PC-3 (cell line): ENCODE results near the gene MYO16. TPM values are rescaled to one million over a fixed set of nuclear protein-coding genes. Genes with fewer than 3 reads are reported as not detected.

ENCODE experiments used
- ATAC-seq: fragments of 200-7000 bp; cut with Tn5 transposase; 2 replicates; pipeline ENCODE4 v1.9.1; 2020; ENCODE audit warnings: mild to moderate bottlenecking, moderate library complexity
- BruUV-seq: library from RNA; stranded (reverse); fragments of 400-500 nt; replicated peaks from 2 replicates; lab custom pipeline; 2021; lab: Mats Ljungman, UMichigan
- CTCF ChIA-PET: fragments of 300-600 bp; sonication (Branson Sonifier 250); formaldehyde crosslinking; loops from one replicate; lab custom pipeline; 2022; ENCODE audit warnings: antibody characterized with exemption; lab: Charles Lee
- POLR2A ChIA-PET: fragments of 300-600 bp; sonication (Branson Sonifier 250); formaldehyde crosslinking; loops from one replicate; lab custom pipeline; 2022; ENCODE audit warnings: antibody characterized with exemption; ENCODE audit not compliant: unreplicated experiment; lab: Charles Lee
- DNase-seq: peaks from one replicate; pipeline ENCODE4 v3.0.0-alpha.2; 2015
- H2AFZ ChIP-seq: fragments of 300-600 bp; sonication (generic); 2 replicates; pipeline ENCODE4 v1.6.0; 2016; ENCODE audit warnings: antibody characterized with exemption, low read length
- H3F3A ChIP-seq: fragments of 300-600 bp; sonication (generic); one replicate; pipeline ENCODE4 v1.6.0; 2017; ENCODE audit warnings: antibody characterized with exemption, low read length, control low read depth, mild to moderate bottlenecking; ENCODE audit not compliant: unreplicated experiment
- H3K27ac ChIP-seq: fragments of 300-600 bp; sonication (generic); 2 replicates; pipeline ENCODE4 v1.5.1; 2016; ENCODE audit warnings: mild to moderate bottlenecking, low read length
- H3K27me3 ChIP-seq: fragments of 300-600 bp; sonication (generic); 2 replicates; pipeline ENCODE4 v1.6.1; 2016; ENCODE audit warnings: low read length, mixed read lengths
- H3K36me3 ChIP-seq: fragments of 300-600 bp; sonication (generic); 2 replicates; pipeline ENCODE4 v1.6.1; 2016; ENCODE audit warnings: low read depth, mixed run types, low read length, mixed read lengths
- H3K4me1 ChIP-seq: fragments of 300-600 bp; sonication (generic); 2 replicates; pipeline ENCODE4 v1.5.1; 2016; ENCODE audit warnings: low read length; ENCODE audit not compliant: insufficient read depth
- H3K4me2 ChIP-seq: fragments of 300-600 bp; sonication (generic); 2 replicates; pipeline ENCODE4 v1.6.0; 2016; ENCODE audit warnings: low read length
- H3K4me3 ChIP-seq: fragments of 300-600 bp; sonication (generic); 2 replicates; pipeline ENCODE4 v1.5.1; 2016; ENCODE audit warnings: mild to moderate bottlenecking, low read length, mixed read lengths
- H3K79me2 ChIP-seq: fragments of 300-600 bp; sonication (generic); 2 replicates; pipeline ENCODE4 v1.6.1; 2017; ENCODE audit warnings: low read length, mixed read lengths
- H3K9ac ChIP-seq: fragments of 300-600 bp; sonication (generic); 2 replicates; pipeline ENCODE4 v1.6.0; 2016; ENCODE audit warnings: mild to moderate bottlenecking, low read length
- H3K9me2 ChIP-seq: fragments of 300-600 bp; sonication (generic); replicated peaks from 2 replicates; pipeline ENCODE4 v1.6.1; 2016; ENCODE audit warnings: mixed run types, low read length, mixed read lengths
- H3K9me3 ChIP-seq: fragments of 300-600 bp; sonication (generic); 2 replicates; pipeline ENCODE4 v1.6.1; 2016; ENCODE audit warnings: low read length, mixed read lengths
- H4K20me1 ChIP-seq: fragments of 300-600 bp; sonication (generic); 2 replicates; pipeline ENCODE4 v1.6.1; 2016; ENCODE audit warnings: low read length, mixed read lengths
- CTCF ChIP-seq: fragments of 300-600 bp; sonication (generic); conservative IDR thresholded peaks from 2 replicates; pipeline ENCODE4 v1.5.1; 2017; ENCODE audit warnings: antibody characterized with exemption, low read depth, mild to moderate bottlenecking, low read length
- EZH2 ChIP-seq: fragments of 300-600 bp; sonication (generic); IDR thresholded peaks from one replicate; pipeline ENCODE4 v1.6.1; 2017; ENCODE audit warnings: antibody characterized with exemption, mild to moderate bottlenecking, low read length; ENCODE audit not compliant: unreplicated experiment
- EZH2phosphoT487 ChIP-seq: fragments of 300-600 bp; sonication (generic); IDR thresholded peaks from 2 replicates; pipeline ENCODE4 v1.6.1; 2018; ENCODE audit warnings: mild to moderate bottlenecking, antibody characterized with exemption, low read length, borderline replicate concordance
- intact Hi-C: fragments of 100-400 bp; cut with micrococcal nuclease; formaldehyde crosslinking; loops from 2 replicates; pipeline ENCODE4 v1.9.0; 2023
- total RNA-seq: library from RNA; depleted of rRNA; stranded (reverse); fragments of >200 nt; gene quantifications from 2 replicates; pipeline ENCODE4 v1.2.3, GENCODE V29; 2014

The MYO16 gene
- total RNA-seq, 1 experiment from 2014 or later = not detected

- no peaks in the 10 kb centered on the region for H4K20me1 ChIP-seq
- BruUV-seq = no TSS peak
- peaks cover 12% of the 10 kb centered on the region for H3F3A ChIP-seq
- H3K9me2 ChIP-seq = no peaks in the 10 kb centered on the region
- intact Hi-C loops = no loop called here
- CTCF ChIA-PET = no interaction called here
- DNase-seq (no peak), ATAC-seq (no peak)
- H3K27me3 ChIP-seq = no peaks in the 10 kb centered on the region
- POLR2A ChIA-PET = no interaction called here
- no peak for TF ChIP-seq CTCF
- TF ChIP-seq EZH2phosphoT487 = no peak
- TF ChIP-seq EZH2 = no peak
- no peak overlapping the region for H2AFZ ChIP-seq
- H3K4me3 ChIP-seq = no peak overlapping the region
- H3K27ac ChIP-seq = no peak overlapping the region
- no peak overlapping the region for H3K9ac ChIP-seq
- no peaks in the 10 kb centered on the region for H3K36me3 ChIP-seq
- no peaks in the 10 kb centered on the region for H3K79me2 ChIP-seq
- no peaks in the 10 kb centered on the region for H3K9me3 ChIP-seq
- H3K4me2 ChIP-seq = no peak overlapping the region
- H3K4me1 ChIP-seq = peaks cover 54% of the 10 kb centered on the region
These were observed 522.3 kb downstream of the MYO16 start for GRCh38 chr13:109151696-109152095.

GRCh38 chr13:109152311-109152820 lies 523.0 kb downstream of the MYO16 start:
- Histone ChIP-seq H3F3A (peaks cover 12% of the 10 kb centered on the region), H3K4me3 (no peak overlapping the region), H3K79me2 (no peaks in the 10 kb centered on the region), H3K9ac (no peak overlapping the region), H2AFZ (no peak overlapping the region), H3K9me2 (no peaks in the 10 kb centered on the region), H3K4me2 (no peak overlapping the region), H3K4me1 (peaks cover 57% of the 10 kb centered on the region), H3K27ac (no peak overlapping the region), H4K20me1 (no peaks in the 10 kb centered on the region), H3K9me3 (no peaks in the 10 kb centered on the region), H3K27me3 (no peaks in the 10 kb centered on the region), H3K36me3 (no peaks in the 10 kb centered on the region)
- intact Hi-C loops = no loop called here
- no peak for DNase-seq
- no TSS peak for BruUV-seq
- no peak for ATAC-seq
- POLR2A ChIA-PET = no interaction called here
- TF ChIP-seq EZH2 (no peak), CTCF (no peak), EZH2phosphoT487 (no peak)
- CTCF ChIA-PET = no interaction called here

GRCh38 chr13:109152941-109153340 lies 523.5 kb downstream of the MYO16 start:
- ATAC-seq (no peak), DNase-seq (no peak)
- H3K4me2 ChIP-seq = no peak overlapping the region
- intact Hi-C loops = no loop called here
- CTCF ChIA-PET = no interaction called here
- H3K27me3 ChIP-seq = no peaks in the 10 kb centered on the region
- H3K79me2 ChIP-seq = 0 out of 2 replicates have a peak, but pooled peaks cover 2% of the 10 kb centered on the region
- H3F3A ChIP-seq = peaks cover 12% of the 10 kb centered on the region
- H3K27ac ChIP-seq = no peak overlapping the region
- no TSS peak for BruUV-seq
- POLR2A ChIA-PET = no interaction called here
- H4K20me1 ChIP-seq = no peaks in the 10 kb centered on the region
- peaks cover 57% of the 10 kb centered on the region for H3K4me1 ChIP-seq
- H3K4me3 ChIP-seq = no peak overlapping the region
- no peaks in the 10 kb centered on the region for H3K9me2 ChIP-seq
- no peaks in the 10 kb centered on the region for H3K9me3 ChIP-seq
- no peaks in the 10 kb centered on the region for H3K36me3 ChIP-seq
- H2AFZ ChIP-seq = no peak overlapping the region
- H3K9ac ChIP-seq = no peak overlapping the region
- TF ChIP-seq EZH2 (no peak), CTCF (no peak), EZH2phosphoT487 (no peak)
